GM18951 (cell line): Measurements from ENCODE around the gene VN1R5.
"Not testable (repeated sequence)": the region's sequence is repeated elsewhere in the genome, so short reads cannot be mapped to it uniquely, and the experiment has no call there.

Experiments
- POLR2A ChIP-seq: IDR thresholded peaks from 4 replicates; pipeline ENCODE4 v1.6.1; 2011; ENCODE audit warnings: mild to moderate bottlenecking; ENCODE audit not compliant: insufficient read length, insufficient read depth; ENCODE audit errors: extremely low read depth
- in situ Hi-C: fragments of 300-500 bp; cut with MboI; formaldehyde crosslinking; loops from one replicate; pipeline ENCODE4 v1.12.0; 2022; ENCODE audit warnings: low sequenced_read_pairs, mixed read lengths, inconsistent platforms; ENCODE audit not compliant: unreplicated experiment

Gene VN1R5

DNA sequence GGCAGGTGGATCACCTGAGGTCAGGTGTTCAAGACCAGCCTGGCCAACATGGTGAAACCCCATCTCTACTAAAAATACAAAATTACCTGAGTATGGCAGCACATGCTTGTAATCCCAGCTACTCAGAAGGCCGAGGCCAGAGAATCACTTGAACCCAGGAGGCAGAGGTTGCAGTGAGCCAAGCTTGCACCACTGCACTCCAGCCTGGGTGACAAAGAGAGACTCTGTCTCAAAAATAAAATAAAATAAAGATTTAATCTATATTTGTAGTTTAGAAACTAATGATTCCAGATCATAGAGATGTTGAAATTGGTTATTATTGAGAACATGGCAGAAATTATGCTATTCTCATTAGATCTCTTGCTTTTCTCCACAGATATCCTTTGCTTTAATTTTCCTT, at the start of gene VN1R5:
VN1R5 (plus strand) TSS at position 301 of the 400 bp plus-strand sequence.
- in situ Hi-C loops: not testable (repeated sequence)

DNA sequence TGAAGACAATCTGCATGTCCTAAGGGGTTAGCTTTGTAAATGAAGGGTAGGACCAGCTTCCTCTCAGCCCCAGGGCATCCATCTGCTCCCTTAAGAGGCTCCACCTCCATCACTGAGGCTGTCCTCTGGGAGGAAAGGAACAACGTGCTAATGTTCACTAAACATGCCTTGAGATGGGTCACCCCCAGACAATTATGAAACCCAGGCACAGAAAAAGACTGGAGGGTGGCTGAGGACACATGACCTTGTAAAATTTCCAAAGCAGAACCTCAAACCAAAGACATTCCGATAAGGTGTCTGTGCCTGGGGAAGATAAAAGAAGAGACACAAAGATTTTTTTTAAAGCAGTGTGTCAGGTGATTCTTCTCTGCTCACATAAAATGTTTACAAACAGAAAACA, 46.5 kb upstream of the VN1R5 start:
- TF ChIP-seq POLR2A: no peak
- in situ Hi-C loops: no loop called here

- in situ Hi-C loops: no loop called here
- no peak for TF ChIP-seq POLR2A
Observed at GRCh38 chr1:247210062-247210375, 45.9 kb upstream of the VN1R5 start.

DNA sequence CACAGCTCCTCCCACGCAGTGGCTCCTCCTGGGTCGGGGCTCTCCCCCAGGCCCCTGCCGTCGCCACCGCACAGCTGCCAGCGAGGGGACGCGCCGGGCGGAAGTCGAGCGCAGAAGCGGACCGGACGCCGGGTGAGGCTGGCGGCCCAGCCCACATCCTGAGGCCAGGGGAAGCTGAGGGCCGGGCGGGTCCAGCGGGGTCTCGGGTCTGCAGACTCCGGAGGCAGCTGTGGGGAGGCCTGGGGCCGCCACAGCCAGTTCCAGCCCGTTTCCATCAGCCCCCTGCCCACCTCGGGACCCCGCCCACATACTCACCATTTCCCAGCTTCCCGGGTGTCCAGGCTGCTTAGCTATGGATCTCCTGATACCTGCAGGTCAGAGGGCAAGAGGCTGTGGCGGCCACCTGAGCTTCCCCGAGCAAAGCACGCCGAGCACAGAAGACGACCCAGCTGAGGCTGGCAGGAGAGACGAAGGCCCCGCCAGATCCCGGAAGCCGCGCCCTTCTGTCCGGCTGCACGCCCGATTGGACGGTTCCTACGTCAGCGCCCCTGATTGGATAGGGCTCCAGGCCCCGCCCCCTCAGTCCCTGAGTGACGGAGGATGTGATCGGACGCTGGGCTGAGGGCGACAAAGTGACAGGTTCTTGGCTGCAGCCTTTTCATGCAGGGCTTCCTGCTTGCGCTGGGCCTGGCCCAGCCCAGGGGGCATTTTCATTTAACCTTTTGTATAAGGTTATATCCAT, 45.3 kb upstream of the VN1R5 start:
- in situ Hi-C loops: no loop called here
- TF ChIP-seq POLR2A: peak; percentile 90

GRCh38 chr1:247211339-247211738, 44.5 kb upstream of the VN1R5 start:
- in situ Hi-C loops: no loop called here
- no peak for TF ChIP-seq POLR2A

GRCh38 chr1:247212012-247212411, 43.9 kb upstream of the VN1R5 start:
- in situ Hi-C loops: no loop called here
- TF ChIP-seq POLR2A: no peak

DNA sequence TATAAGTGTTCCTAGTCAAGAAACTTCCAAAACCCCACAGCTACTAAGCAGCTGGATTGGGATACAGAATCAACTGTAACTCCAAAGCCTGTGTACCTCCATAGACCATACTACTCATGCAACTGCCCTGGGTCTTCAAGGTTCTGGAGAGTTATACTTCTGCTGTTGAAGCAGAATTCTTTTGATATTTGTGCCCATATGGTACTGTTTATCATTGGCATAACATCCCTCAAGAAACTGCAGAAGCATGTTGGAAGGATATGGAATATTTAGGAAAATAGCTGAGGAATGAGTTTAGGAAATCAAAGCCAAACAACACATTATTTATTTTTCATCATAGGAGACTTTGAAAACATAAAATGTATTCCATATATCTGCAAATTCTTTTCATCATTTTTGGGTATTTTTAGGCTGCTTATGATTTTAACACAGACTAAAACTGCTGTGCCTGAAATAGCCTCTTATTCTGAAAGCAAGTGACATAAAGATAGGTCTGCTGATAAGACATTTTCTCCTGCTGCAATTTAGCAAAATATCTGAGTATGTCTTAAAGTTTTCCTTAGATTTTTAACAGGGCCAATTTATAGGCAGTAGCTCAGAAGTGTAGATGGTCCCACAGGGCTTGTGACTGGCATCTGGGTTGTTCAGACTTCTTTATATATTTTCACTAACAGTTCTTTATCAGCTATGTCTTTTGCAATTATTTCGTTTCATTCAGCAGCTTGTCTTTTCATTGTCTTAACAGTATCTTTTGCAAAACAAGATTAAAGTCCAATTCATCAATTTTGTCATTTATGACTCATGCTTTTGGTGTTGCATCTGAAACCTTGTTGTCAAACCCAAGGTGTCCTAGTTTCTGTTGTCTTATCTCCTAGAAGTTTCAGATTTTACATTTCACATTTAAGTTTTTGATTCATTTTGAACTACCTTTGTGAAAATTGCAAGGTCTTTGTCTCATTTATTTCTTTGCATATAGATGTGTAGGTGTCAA, 43.0 kb upstream of the VN1R5 start:
- in situ Hi-C loops: no loop called here
- TF ChIP-seq POLR2A: no peak

DNA sequence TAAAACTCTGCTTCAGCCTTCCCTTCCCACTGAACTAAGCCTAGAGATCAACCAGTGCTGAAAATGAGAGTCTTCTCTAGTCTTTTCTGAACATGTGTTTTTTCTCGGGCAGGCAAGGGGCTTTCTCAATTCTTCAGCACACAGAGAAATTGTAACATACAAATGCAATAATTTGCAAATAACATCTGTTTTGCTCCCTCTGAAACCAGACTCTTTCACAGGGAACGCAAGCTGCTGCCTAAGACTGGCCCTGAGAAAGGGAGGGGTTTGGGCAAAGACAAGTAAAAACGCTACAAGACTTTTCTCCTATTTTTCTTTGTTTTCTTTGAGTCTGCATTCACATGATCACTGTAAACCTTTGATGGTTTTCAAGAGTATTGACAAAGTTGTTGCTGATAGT, 39.6 kb upstream of the VN1R5 start:
- TF ChIP-seq POLR2A: no peak
- in situ Hi-C loops: no loop called here

DNA sequence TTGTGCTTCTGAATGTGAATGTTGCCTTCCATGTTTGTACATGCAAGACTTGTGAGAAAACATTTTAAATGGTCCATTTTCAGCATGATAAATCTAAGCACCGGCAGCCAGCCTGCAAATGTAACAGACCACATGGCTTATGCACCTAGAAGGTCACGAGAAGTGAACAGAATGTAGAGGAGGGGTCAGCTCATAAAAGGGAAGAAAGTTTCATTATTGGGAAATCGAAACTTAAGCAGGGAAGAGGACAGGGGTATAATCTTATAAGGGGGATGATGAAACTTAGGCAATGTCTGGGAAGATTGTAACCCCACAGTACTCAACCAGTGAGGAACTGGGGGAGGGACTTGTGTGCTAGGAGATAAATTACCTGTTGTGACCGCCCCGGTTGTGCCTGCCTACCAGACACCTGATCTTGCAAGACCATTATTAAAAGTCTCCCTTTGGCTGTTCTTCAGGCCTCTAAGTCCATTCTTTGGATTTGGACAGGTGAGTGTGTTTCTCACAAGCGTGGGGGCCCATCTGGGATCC, 37.7 kb upstream of the VN1R5 start:
- TF ChIP-seq POLR2A: no peak
- in situ Hi-C loops: no loop called here

DNA sequence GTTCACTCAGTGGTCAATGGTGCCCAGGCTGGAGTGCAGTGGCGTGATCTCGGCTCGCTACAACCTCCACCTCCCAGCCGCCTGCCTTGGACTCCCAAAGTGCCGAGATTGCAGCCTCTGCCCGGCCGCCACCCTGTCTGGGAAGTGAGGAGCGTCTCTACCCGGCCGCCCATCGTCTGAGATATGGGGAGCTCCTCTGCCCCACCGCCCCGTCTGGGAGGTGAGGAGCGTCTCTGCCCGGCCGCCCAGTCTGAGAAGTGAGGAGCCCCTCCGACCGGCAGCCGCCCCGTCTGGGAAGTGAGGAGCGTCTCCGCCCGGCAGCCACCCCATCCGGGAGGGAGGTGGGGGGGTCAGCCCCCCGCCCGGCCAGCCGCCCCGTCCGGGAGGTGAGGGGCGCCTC, 35.6 kb upstream of the VN1R5 start:
- in situ Hi-C loops: not testable (repeated sequence)

DNA sequence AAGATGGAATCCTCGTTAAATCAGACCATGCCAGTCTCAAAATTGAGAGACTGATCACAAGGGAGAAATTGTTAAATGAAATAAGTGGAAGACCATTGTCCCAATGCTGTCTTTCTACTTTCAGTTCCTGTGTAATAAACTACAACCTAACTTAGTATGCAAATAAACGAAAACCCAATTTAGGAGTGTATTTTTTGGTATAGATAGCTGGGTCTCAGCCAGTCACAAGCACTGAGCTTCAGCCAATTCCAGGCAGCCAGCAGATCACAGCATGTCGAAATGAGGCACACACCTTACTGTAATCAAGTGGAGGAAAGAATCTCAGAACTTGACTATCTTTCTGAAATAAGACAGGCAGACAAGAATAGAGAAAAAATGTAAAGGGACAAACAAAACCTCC, 33.0 kb upstream of the VN1R5 start:
- no peak for TF ChIP-seq POLR2A
- in situ Hi-C loops: no loop called here

DNA sequence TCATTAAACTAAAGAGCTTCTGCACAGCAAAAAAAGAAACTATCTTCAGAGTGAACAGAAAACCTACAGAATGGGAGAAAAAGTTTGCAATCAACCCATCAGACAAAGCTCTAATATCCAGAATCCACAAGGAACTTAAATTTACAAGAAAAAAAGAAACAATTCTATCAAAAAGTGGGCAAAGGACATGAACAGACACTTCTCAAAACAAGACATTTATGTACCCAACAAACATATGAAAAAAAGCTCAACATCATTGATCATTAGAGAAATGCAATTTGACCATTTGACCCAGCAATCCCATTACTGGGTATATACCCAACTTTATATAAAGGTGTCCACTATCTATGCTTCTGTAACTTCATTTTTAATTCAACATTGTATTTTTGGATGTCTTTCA, 31.1 kb upstream of the VN1R5 start:
- in situ Hi-C loops: no loop called here
- no peak for TF ChIP-seq POLR2A

- in situ Hi-C loops: no loop called here
- no peak for TF ChIP-seq POLR2A
Observed at GRCh38 chr1:247228133-247228532, 27.7 kb upstream of the VN1R5 start.

- in situ Hi-C loops: no loop called here
- no peak for TF ChIP-seq POLR2A
Observed at GRCh38 chr1:247241691-247242090, 14.2 kb upstream of the VN1R5 start.
